DOHH2 (cell line): ENCODE data around the gene COL8A1.

Experiments
- CTCF ChIP-seq: fragments of 200-600 bp; sonication (generic); IDR thresholded peaks from one replicate; pipeline ENCODE4 v1.5.1; 2014; ENCODE audit warnings: antibody characterized with exemption, mild to moderate bottlenecking, low read depth, low read length; ENCODE audit not compliant: poor library complexity, severe bottlenecking
- EZH2phosphoT487 ChIP-seq: fragments of 200-600 bp; sonication (generic); IDR thresholded peaks from 2 replicates; pipeline ENCODE4 v1.6.1; 2017; ENCODE audit warnings: borderline replicate concordance, mild to moderate bottlenecking, antibody characterized with exemption, low read length, moderate library complexity, mixed read lengths

DNA sequence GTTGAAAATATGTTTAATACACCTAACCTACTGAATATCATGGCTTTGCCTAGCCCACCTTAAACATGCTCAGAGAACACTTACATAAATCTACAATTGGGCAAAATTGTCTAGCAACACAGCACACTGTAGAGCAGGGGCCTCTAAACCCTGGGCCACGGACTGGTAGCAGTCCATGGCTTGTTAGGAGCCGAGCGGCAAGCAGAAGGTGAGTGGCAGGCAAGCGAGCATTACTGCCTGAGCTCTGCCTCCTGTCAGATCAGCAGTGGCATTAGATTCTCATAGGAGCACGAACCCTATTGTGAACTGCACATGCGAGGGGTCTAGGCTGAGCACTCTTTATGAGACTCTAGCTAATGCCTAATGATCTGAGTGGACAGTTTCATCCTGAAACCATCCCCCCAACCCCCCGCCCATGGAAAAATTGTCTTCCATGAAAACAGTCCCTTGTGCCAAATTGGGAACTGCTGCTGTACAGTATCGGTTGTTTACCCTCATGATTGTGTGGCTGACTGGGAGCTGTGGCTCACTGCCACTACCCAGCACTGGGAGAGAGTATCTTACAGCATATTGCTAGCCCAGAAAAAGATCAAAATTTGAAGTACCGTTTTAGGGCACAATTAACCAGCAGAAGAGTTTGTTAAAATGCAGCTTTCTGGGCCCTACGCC lies 205.3 kb downstream of the COL8A1 start:
- TF ChIP-seq CTCF (no peak), EZH2phosphoT487 (no peak)
